Right kidney (tissue), 9 donors: ENCODE data around the gene HSPA2.
A peak's percentile ranks its signal among the peaks of the same experiment; 100 is the strongest.

Source experiments
- DNase-seq: peaks from one replicate; pipeline ENCODE4 v3.0.0-alpha.2; 2016
- long read RNA-seq, 8 donors: transcript quantifications; one replicate each; lab custom pipeline, GENCODE V29; 2026

The HSPA2 gene
- long read RNA-seq, donor 1, transcript HSPA2-201 (1 exons, 2,767 nt): major isoform, 39 of 39 reads
- long read RNA-seq, donor 1, partial matches to known transcripts: 0 of 39 reads
- long read RNA-seq, donor 1, other reads (novel, unspliced or antisense): 0 of 39 reads
- long read RNA-seq, donor 2, transcript HSPA2-201 (1 exons, 2,767 nt): major isoform, 25 of 25 reads
- long read RNA-seq, donor 2, partial matches to known transcripts: 0 of 25 reads
- long read RNA-seq, donor 2, other reads (novel, unspliced or antisense): 0 of 25 reads
- long read RNA-seq, donor 3, transcript HSPA2-201 (1 exons, 2,767 nt): major isoform, 18 of 18 reads
- long read RNA-seq, donor 3, partial matches to known transcripts: 0 of 18 reads
- long read RNA-seq, donor 3, other reads (novel, unspliced or antisense): 0 of 18 reads
- long read RNA-seq, donor 4, transcript HSPA2-201 (1 exons, 2,767 nt): major isoform, 27 of 27 reads
- long read RNA-seq, donor 4, partial matches to known transcripts: 0 of 27 reads
- long read RNA-seq, donor 4, other reads (novel, unspliced or antisense): 0 of 27 reads
- long read RNA-seq, donor 5, transcript HSPA2-201 (1 exons, 2,767 nt): major isoform, 26 of 26 reads
- long read RNA-seq, donor 5, partial matches to known transcripts: 0 of 26 reads
- long read RNA-seq, donor 5, other reads (novel, unspliced or antisense): 0 of 26 reads
- long read RNA-seq, donor 6, transcript HSPA2-201 (1 exons, 2,767 nt): major isoform, 21 of 21 reads
- long read RNA-seq, donor 6, partial matches to known transcripts: 0 of 21 reads
- long read RNA-seq, donor 6, other reads (novel, unspliced or antisense): 0 of 21 reads
- long read RNA-seq, donor 7: 0 reads
- long read RNA-seq, donor 8, transcript HSPA2-201 (1 exons, 2,767 nt): major isoform, 25 of 25 reads
- long read RNA-seq, donor 8, partial matches to known transcripts: 0 of 25 reads
- long read RNA-seq, donor 8, other reads (novel, unspliced or antisense): 0 of 25 reads

DNA sequence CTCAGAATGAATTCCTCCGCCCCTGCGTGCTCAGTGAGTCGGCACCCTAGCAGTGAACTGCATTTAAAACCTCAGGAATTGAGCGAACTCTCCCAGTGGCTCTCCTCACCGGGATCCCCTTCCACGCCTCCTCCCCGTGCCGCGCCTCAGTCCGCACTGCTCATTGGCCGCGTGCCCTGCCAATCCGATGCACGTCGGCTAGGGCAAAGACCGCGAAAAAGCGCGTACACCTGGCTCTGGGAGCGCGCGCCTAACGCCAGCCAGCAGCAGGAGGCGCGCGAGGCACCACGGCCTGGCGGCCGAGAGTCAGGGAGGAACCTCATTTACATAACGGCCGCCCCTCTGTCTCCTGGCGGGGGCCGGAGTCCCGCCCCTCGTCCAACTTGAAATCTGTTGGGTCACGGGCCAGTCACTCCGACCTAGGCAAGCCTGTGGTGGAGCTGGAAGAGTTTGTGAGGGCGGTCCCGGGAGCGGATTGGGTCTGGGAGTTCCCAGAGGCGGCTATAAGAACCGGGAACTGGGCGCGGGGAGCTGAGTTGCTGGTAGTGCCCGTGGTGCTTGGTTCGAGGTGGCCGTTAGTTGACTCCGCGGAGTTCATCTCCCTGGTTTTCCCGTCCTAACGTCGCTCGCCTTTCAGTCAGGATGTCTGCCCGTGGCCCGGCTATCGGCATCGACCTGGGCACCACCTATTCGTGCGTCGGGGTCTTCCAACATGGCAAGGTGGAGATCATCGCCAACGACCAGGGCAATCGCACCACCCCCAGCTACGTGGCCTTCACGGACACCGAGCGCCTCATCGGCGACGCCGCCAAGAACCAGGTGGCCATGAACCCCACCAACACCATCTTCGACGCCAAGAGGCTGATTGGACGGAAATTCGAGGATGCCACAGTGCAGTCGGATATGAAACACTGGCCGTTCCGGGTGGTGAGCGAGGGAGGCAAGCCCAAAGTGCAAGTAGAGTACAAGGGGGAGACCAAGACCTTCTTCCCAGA, at the start of gene HSPA2:
Gene HSPA2 (plus strand): TSS at position 534 of the 995 bp plus-strand sequence. CDS start 109 bp downstream, at position 643.
- DNase-seq: peak; percentile 96

DNA sequence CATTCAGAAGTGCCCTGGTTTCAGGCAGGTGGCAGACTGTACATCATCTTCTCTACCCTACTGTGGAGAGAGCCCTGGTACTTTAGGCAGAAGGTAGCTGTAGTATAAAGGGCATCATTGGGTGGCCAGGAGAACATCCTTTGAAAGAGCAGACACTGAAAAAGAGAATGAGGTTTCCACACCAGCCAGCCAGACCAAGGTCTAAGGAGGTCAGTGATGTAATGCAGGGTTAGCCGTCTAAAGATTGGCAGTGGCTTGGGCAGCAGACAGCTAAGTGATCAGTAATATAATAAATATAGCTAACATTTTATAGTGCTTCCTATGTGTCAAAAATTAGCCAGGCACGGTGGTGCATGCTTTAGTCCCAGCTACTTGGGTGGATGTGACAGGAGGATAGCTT, 48.9 kb upstream of the HSPA2 start:
- no peak for DNase-seq

DNA sequence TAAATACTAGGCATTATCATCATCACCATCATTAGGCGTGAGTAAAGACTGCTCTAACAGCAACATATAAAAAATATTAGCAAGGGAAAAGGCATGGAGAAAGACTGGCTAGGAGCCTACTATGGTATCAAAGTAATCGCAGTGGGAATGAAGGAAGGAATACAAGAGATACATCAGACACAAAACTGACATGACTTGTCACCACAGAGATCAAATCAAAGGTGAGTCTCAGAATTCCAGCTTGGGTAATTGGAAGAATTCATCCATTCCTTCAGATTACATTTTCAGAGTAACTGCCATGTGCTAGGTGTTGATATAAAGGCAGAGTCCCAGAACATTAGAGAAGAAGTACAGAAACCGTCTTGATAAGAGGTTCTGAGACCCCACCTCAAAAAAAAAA, 47.1 kb upstream of the HSPA2 start:
- no peak for DNase-seq

DNA sequence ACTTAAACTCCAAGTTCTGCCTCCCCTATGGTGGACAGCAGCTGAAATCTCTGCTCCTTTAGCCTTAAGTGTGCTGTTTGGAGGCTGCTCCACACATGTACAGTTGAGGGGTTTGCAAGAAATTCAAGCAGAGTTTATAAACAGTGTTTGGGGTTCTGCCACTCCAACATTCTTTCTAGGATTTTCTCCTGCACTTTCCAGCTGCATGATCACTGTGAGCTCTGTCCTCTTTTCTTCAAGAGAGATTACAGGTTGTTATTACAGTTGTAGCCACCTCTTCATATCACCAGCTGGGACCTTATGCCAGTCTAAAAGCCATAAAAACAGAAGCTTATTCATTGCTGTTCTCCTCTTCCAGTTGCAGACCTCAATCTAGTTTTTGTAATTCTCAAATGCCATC, 45.3 kb upstream of the HSPA2 start:
- no peak for DNase-seq

DNA sequence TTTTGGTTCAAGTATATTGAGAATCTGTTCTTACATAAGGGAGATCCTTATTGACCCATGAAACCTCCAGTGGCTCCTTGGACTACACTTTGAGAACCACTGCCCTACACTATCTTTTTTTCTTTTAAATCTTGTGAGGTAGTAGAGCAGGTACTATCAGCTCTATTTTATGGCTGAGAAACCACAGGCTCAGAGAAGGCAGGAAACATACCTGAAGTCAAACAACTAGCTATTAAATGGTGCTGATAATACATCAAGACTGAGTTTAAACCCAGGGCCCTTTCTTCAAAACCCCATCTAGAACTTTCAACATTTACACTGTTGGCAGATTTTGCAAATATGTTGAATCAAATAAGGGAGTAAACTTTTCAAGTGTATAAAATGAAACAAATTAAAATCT, 43.8 kb upstream of the HSPA2 start:
- no peak for DNase-seq

DNA sequence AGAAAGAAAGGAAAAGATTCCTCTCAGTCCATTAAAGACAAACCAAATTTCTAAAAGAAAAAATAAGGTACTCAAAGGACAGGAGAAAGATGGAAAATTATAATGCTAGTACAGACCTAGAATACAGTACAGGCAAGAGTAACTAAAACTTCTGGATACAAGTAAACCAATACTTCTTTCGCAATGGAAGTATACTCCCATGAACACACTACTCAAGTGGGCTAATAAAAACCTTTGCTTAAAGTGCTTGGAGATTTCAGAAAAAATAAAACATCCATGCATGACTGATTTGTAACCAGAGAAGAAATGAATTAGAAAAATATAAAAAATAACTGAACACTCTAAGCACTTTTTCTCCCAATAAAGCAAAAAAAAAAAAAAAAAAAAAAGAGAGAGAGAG, 40.5 kb upstream of the HSPA2 start:
- DNase-seq: no peak

DNA sequence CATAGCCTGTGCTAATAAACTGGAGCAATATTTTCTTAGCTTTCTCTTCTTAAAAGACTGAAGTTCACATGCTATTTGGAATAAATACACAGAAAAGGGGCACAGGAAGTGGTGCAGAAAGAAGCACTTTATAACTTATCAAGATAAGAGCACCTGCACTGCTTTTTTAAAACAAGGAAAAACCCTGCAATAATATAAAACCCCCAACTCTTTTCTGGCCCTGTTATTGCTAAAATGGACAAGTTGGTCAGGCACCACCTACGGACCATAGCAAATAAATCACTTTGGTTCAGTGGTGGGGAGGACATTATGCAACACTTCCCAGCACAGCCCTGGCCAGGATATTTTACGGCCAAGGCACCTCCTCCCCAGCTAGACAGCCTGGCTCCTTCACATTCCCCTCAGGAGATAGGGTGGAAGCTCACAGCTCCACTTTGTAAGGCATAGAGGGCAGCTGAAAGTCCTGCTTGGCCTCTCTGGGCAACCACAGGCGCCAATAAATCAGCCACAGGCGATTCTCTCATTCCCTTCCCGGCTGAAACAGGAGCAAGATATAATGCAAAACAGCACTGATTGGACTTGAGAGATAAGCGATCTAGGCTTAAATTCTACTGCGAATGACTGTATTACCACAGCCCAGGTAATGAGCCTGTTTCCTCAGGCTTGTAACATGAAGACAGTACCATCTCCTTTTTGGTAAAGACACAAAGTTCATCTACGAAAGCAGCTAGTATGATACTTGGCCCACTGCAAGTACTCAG, 39.0 kb upstream of the HSPA2 start:
- peak; percentile 31 for DNase-seq

DNA sequence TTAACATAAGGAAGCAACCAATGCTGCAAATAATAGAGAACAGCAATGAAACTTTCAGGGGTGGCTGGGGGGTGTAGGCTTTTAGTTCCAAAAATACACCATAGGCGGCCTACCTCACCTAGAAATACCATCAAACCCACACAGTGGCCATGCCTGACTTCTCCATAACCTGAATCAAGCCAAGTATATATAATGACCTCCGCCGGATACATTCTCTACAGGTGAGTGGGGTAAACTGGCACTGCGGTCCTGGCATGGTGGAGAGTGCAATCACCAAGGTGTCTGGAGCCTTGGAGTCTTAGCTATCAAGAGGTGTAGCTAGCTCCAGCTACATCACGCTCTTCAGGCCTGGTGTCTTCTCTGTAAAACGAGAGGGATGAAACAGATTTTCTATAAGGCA, 38.1 kb upstream of the HSPA2 start:
- DNase-seq: peak; percentile 18

DNA sequence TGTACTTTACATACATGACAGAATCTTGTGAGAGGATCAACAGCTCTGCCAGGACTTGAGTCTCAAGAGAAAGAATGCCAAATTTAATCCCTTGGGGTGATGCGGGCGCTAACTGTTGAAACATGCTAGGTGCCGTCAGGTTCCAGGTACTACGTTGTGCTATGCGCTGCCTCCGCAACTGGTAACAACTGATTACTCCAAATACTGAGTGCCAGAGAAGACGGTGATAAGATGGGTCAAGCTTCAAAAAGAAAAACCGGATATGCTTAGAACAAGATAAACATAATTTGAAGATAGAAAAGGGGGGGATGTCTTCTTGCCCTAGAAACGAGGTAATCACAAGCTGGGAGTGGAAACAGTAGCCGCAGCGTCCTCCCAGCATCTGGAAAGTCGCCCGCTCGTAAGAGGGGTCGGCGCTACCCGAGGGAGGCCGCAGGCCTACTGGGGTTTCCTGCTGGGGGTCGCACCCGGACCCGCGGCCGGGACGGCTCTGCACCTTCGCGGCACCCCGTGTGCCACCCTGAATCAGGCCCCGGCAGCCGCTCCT, 37.6 kb upstream of the HSPA2 start:
- DNase-seq: no peak

DNA sequence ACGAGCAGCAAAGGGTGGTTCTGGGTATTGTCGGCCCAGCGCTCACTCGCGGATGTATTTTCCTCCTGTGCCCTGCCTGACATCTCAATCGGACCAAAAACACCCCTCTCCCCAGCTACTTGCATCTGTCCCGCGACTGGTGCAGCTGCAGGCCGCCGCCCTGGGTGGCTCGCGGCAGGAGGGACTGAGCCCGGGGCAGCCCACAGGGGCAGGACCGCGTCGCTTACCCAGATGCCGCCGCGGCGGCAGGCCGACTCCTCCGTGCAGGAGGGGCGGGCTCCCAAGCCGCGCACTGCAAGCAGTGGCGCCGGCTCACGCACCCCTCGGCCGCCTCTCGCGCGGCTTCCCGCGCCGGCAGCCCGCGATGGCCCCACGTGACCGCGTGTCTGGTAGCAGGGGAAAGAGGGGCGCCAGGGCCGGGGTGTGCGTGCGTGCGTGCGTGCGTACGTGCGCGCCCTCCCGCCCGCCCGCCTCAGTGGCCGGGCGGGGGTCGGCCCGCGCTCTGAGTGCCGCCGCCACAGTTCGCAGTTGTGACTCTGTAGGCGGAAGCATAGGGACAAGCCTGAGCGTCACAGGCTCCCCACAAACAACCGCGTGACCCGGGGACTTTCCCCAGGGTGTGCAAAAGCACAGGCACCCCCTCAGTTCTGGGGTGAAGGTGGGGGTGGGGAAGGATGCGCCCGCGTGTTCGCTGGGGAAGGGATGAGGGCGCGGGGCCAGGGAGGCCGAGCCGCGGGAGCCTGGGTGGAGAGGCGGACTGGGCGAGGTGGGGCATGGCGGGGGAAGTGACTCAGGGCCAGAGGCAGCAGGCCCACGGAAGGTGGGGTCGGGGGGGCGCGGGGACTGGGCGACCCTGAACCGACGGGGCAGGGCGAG, 36.9 kb upstream of the HSPA2 start, which contains the start of gene ZBTB25:
Gene ZBTB25 (minus strand): TSS at position 405 of the 876 bp plus-strand sequence. CDS start 13,305 bp downstream, outside the sequence.
- DNase-seq: peak; percentile 93

DNA sequence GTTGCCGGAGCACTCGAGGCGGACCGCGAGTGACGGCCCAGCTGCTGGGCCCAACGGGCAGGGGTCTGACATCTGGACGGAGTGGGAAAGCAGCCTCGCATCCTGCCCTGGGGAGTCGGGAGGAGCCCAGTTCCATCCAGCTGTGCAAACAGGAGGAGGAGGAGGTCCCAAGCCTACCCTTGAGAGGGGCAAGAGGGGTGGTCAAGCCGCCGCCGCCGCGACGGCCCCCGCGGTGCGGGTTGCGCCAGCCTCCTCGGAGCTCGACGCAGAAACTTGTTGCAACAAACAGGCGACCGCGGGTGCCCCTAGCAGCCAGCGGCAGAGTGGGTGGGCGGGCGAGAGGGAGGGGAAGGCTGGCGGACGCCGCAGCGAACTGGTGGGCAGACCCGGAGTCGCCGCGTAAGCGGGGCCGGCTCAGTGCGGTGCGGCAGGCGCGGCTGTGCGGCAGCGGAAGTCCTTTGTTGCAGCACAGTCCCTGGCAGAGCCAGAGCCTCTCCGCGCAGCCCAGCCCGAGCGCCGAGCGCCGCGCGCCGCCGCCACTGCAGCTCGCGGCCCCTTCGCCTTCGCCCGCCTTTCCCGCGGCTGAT, 36.1 kb upstream of the HSPA2 start, which contains the start of gene ZBTB1:
Gene ZBTB1 (plus strand): TSS at position 461 of the 587 bp plus-strand sequence. CDS start 16,735 bp downstream, outside the sequence.
- DNase-seq: peak; percentile 98

DNA sequence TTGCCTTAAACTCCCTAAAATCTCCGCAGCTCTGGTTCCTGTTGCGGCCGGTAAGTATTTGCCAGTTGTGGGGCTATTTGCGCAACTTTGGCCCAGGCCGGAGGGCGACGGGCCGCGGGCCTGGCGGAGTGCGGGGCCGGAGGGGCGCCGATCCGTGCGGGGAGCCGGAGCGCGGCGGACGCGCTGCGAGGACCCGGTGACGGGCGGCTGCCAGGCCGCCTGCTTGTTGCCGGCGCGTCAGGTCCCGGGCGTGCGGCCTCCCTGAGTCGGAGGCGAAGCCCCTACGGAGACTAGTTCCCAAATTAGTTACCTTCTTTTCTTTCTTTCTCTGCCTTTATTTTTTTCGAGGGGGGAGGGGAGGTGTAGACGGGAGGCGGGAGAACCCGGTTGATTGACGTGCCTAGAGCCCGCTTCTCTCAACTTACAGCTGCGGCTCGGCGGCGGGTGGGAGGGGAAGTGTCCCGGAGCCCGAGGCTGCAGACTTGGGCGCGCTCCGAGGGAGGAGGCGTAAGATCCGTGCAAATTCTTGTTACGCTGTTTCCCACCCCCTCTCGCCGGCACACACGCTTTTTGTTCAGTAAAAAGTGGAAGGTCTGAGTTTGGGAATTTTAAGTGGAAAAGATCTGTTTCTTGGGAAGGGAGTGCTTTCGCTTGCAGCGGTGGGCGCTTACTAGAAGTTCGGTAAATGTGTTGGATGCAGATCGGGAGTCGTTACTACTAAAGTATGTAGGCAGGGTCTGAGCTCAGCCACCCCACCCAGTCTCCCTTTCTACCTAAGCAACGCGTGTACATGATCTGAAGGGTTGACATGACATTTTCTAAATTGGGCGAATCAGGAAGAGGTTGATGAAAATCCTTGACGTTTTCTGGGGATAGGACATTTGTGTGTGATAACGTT, 35.4 kb upstream of the HSPA2 start:
- peak; percentile 99 for DNase-seq

DNA sequence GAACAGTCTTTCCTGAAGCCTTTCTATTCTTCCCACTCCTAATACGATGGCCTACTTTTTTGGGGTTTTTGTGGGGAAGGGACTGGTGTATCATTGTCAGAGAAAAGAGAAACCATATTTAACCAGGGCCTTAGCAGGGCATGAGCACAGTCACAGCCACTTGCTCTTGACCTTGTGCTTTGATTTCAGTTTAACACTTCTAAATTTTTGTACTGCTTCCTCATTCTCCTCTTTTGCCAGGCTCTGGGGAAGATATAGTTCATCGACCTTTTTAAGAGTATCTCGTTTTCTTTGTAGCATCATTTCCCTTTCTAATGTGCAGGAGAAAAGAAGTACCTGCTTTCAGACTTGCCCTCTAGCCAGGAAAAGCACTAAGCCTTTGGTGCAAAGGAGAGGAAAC, 33.8 kb upstream of the HSPA2 start:
- DNase-seq: no peak

DNA sequence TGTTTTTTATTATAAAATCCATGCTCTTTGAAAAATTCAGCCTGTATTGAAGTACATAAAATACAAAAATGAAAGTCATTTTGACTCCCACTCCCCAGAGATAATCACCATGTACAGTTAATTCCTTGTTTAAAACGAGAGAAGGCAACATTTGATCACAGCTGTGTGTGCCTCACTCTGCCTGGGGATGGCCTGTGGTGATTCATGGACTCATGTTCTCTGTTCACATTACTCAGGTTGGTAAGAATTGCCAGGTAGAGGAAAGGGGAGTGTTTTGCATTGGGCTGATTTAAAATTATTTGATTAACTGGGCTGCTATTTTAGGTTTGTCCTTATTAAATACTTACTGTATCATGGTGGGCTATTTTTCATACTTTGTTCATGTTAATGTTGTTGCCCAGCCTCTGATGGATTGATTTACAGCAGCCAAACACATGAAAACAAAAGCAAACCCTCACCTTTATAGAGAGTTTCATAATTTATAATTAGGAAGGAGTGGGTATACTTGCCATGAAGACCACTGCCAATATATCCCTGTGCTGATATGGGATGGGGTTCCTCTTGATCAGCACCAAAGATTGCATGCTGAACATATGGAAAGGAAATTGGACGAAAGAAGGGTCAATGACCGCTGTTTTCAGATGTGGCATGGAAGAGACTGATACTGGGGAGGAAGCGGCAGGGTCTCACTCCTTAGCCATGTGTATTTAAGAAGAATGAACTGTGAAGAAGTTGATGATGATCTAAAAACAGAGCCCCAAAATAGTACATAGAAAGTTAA, 33.0 kb upstream of the HSPA2 start:
- DNase-seq: no peak

DNA sequence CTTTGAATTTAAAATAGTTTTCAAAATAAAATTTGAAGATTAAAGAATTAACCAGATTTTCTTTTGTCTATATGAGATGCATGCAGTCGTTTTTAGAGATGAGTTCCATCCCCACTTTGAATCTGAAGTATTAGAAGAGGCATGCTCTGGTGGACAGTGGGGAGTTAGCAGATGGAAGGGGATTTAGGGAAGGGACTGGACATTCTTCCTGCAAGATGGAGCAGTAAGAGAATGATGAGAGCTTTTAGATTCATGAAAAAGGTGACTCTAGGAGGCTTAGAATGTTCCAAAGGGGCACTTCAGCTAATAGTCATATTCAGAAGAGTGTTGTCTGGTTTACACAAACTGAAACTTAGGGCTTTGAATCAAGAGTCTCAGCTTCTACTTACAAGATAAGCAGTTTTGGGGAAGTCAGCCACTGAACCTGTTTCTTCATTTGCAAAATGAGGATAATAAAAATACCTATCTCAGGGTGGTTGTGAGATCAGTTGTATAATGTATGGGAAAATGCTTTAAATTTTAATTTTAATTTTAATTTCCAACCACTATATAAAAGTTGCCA, 32.2 kb upstream of the HSPA2 start:
- DNase-seq: no peak

DNA sequence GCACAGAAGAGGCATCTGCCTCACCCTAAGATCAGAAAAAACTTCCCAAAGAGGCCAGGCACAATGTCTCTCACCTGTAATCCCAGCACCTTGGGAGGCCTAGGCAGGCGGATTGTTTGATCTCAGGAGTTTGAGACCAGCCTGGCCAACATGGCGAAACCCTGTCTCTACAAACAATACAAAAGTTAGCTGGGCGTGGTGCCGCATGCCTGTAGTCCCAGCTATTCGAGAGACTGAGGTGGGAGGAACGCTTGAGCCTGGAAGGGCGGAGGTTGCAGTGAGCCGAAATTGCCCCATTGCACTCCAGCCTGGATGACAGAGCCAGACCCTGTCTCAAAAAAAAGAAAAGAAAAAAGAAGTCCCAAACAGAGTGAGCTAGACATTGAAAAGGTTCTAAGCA, 31.5 kb upstream of the HSPA2 start:
- no peak for DNase-seq
